IPS-15b (cell line): Measurements from ENCODE around the gene BYSL.

ENCODE experiments used
- H3K27me3 ChIP-seq: one replicate; pipeline ENCODE4 v1.6.1; 2013; ENCODE audit warnings: low read length; ENCODE audit not compliant: control insufficient read depth, insufficient read depth
- H3K36me3 ChIP-seq: one replicate; pipeline ENCODE4 v1.6.1; 2013; ENCODE audit warnings: low read length; ENCODE audit not compliant: control insufficient read depth, insufficient read depth
- H3K4me1 ChIP-seq: one replicate; pipeline ENCODE4 v1.6.1; 2013; ENCODE audit warnings: mild to moderate bottlenecking, low read length; ENCODE audit not compliant: control insufficient read depth, insufficient read depth
- H3K4me3 ChIP-seq: one replicate; pipeline ENCODE4 v1.5.1; 2013; ENCODE audit warnings: low read depth, low read length
- H3K9ac ChIP-seq: one replicate; pipeline ENCODE4 v1.6.1; 2013; ENCODE audit warnings: low read depth, mild to moderate bottlenecking, low read length
- H3K9me3 ChIP-seq: one replicate; pipeline ENCODE4 v1.6.1; 2013; ENCODE audit warnings: mild to moderate bottlenecking, low read length; ENCODE audit not compliant: control insufficient read depth, insufficient read depth

BYSL gene

DNA sequence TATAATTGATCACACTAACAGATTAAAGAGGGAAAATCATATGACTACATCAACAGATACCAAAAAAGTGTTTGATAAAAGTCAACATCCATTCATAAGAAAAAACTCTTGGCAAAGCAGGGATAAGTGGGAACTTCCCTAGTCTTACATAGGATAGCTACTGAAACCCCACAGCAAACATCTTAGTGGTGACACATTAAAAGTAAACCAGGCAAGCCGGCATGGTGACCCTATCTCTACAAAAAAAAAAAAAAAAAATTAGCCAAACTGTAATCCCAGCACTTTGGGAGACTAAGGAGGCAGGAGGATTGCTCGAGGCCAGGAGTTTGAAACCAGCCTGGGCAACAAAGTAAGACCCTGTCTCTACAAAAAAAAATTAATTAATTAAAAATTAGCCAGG, 34.1 kb downstream of the BYSL start:
- no peak overlapping the region for H3K9ac ChIP-seq
- no peak overlapping the region for H3K4me3 ChIP-seq
- no peaks in the 10 kb centered on the region for H3K36me3 ChIP-seq
- no peaks in the 10 kb centered on the region for H3K4me1 ChIP-seq
- no peaks in the 10 kb centered on the region for H3K9me3 ChIP-seq
- H3K27me3 ChIP-seq, result no peaks in the 10 kb centered on the region

DNA sequence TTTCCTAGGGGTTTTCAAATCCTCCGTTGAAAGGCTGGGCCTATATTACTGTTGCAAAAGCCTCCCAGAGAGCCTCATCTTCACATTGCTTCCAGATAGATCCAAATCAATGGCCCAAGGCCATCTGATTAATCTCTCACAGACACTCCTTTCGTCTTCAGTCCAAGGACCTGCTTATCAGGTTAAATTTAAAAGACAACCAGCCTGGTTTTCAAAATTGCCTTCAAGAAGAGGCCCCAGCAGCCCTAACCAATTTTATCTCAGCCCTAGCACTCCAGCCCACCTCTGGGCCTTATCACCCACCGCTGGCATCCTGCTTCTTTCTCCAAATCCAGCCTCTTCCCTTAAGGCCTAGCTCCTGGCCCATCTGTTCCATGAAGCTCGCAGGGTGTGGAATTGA, 35.8 kb downstream of the BYSL start:
- H3K9me3 ChIP-seq, result no peaks in the 10 kb centered on the region
- peaks cover 2% of the 10 kb centered on the region for H3K27me3 ChIP-seq
- no peaks in the 10 kb centered on the region for H3K36me3 ChIP-seq
- H3K9ac ChIP-seq, result no peak overlapping the region
- H3K4me3 ChIP-seq, result no peak overlapping the region
- H3K4me1 ChIP-seq, result peaks cover 2% of the 10 kb centered on the region

DNA sequence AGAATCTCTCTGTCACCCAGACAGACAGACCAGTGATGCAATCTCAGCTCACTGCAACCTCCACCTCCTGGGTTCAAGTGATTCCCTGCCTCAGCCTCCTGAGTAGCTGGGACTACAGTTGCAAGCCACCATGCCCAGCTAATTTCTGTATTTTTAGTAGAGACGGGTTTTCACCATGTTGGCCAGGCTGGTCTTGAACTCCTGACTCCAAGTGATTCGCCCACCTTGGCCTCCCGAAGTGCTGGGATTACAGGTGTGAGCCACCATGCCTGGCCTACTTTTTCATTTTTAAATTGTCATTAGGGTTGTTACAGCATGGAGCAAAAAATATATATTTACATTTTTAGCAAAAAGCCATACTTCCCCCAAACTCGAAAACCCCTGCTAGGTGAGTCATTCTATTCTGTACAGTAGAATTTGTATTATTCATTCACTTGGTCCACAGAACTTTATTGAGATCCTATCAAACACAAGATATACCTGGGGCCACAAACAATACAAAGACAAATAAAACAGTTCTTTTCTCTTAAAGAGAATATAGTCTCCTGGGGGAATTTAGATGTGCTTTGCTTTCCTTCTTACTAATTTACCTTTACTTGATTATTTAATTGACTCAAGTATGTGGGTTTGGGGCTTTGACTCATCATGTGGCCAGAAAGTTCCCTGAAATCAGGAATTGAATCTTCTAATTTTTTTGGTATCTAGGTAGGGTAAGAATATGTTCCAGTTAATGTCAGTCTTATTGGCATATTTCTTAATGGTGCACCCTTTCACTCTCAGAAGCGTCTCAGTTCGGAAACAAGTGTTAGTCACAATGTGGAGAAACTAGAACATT, 36.9 kb downstream of the BYSL start:
- H3K27me3 ChIP-seq, result peaks cover 2% of the 10 kb centered on the region
- no peaks in the 10 kb centered on the region for H3K36me3 ChIP-seq
- H3K4me1 ChIP-seq, result peaks cover 2% of the 10 kb centered on the region
- H3K4me3 ChIP-seq, result no peak overlapping the region
- no peaks in the 10 kb centered on the region for H3K9me3 ChIP-seq
- H3K9ac ChIP-seq, result no peak overlapping the region

DNA sequence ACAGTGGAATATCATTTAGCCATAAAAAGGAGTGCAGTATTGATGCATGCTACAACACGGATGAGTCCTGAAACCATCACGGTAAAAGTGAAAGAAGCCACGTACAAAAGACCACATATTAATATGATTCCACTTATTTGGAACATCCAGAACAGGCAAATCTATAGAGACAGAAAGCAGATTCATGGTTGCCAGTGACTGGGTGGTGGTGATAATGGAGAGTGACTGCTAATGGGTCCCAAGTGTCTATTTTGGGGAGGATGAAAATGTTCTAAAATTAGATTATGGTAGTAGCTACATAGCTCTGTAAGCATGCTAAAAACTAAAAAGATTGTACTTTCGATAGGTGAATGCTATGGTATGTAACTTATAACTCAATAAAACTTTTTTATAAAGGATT, 38.7 kb downstream of the BYSL start:
- peaks cover 2% of the 10 kb centered on the region for H3K4me1 ChIP-seq
- no peaks in the 10 kb centered on the region for H3K9me3 ChIP-seq
- H3K9ac ChIP-seq, result no peak overlapping the region

DNA sequence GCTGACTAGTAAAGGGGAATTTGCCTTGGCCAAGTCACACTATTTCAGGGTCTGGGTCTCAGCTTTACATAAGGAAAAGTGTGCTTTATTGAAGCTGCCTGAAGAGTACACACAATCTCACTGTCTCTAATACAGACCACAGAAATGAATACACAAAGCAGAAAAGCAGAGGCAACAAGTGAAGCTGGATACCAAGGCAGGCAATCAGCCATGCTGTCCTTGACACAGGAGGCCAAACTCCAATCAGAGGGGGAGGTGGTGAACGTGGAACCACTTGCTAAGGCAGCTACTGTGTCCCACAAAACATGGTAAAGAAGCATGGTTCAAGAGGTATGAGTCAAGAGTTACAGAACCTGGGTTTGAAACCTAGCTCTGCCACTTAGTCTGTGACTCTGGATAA, 42.1 kb downstream of the BYSL start:
- Histone ChIP-seq H3K27me3 (peaks cover 2% of the 10 kb centered on the region), H3K4me1 (peaks cover 19% of the 10 kb centered on the region), H3K36me3 (no peaks in the 10 kb centered on the region), H3K9me3 (no peaks in the 10 kb centered on the region), H3K4me3 (no peak overlapping the region), H3K9ac (no peak overlapping the region)

More for the DNA sequence above, 38.7 kb downstream of the BYSL start:
- Histone ChIP-seq H3K36me3 (no peaks in the 10 kb centered on the region), H3K27me3 (peaks cover 2% of the 10 kb centered on the region), H3K4me3 (no peak overlapping the region)

DNA sequence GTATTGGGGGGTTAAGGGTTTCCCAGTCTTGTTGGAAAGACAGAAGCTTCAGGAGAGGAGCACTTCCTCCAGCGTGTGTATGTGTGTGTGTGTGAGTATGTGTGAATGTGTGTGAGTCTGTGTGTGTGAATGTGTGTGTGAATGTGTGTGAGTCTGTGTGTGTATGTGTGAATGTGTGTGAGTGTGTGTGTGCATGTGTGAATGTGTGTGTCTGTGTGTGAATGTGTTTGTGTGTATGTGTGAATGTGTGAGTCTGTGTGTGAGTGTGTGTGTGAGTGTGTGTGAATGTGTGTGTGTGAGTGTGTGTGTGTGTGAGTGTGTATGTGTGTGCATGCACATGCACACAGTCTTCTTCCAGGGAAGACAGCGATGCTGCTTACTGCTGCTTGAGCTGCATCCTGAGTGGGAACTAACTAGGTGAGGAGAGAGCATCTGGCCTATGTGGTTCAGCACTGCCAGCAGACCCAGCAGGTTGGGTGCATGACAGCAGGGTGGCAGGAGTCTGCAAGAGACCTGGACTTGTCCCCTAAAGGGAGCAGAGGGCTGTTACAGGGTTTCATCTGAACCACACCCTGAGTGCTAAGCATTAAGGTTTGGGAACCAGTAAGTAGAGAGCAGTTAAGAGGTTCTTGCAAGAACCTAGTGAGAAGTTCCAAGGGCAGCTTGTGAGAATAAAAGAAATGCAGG, 43.0 kb downstream of the BYSL start:
- Histone ChIP-seq H3K27me3 (peaks cover 2% of the 10 kb centered on the region), H3K9ac (no peak overlapping the region), H3K36me3 (no peaks in the 10 kb centered on the region)

DNA sequence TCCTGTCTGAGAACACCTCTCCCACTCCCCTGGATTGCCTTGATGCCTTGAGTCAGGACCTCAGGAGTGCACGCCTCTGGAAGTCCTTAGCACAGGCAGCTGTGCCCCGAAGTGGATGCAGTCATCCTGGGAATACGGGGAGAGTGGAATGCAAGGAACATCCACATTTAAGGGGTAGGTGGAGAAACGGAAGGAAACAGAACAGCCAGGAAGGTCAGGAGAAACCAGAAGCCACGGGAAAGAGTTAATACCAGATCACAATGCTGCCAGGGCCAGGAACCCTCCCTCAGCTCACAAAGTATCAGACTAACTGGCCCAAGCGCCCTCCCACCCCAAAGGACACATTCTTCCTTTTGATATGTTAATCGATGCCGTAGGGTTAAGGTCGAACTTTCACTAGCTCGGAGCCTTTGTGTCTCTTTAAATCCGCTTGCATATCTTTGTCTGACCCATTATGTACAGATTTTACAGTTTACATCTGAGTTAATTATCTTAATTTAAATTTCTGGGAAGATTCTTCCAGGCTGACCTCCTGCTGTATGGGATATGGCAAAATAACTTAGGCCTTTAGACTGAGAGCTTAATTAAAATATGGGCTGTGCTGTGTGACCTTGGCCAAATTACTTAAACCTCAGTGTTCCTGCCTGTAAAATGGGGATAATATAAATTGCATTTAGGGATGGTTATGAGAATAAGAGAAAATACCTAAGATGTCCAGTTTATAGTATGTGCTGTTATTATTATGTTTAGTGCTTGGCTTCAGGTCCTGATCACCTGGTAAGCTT, 44.3 kb downstream of the BYSL start:
- Histone ChIP-seq H3K9ac (no peak overlapping the region), H3K36me3 (no peaks in the 10 kb centered on the region), H3K27me3 (peaks cover 2% of the 10 kb centered on the region), H3K4me3 (peak overlapping the region; percentile 33), H3K4me1 (peaks cover 19% of the 10 kb centered on the region), H3K9me3 (no peaks in the 10 kb centered on the region)

More for the DNA sequence above, 43.0 kb downstream of the BYSL start:
- Histone ChIP-seq H3K9me3 (no peaks in the 10 kb centered on the region), H3K4me3 (no peak overlapping the region), H3K4me1 (peaks cover 19% of the 10 kb centered on the region)

DNA sequence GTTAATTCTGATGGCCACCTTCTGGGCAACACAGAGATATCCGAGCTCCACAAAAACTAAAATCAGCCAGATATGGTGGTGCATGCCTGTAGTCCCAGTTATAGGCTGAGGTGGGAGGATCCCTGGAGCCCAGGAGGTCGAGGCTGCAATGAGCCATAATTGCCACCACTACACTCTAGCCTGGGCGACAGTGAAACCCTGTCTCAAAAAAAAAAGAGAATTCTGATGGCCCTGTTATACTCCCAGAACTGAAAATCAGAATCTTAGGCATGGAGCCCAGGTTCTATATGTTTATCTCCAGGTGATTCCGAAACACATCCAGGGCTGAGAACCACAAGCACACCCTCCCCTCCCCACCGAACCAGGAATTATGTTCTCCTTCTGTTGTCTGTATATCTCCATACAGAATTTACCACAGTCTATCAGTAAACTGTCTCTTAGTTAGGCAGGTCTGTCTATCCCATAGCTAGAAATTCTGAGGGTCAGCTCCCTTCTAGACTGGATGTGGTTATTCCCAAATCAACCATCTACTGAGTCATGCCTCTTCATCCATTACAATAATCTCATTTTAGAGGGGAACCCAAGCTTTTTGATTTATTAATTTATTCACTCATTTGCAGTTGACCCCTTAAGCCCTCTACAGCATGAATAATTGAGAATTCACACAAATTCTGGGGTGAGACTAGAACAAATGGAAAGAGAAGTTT, 45.1 kb downstream of the BYSL start:
- no peak overlapping the region for H3K9ac ChIP-seq
- no peaks in the 10 kb centered on the region for H3K27me3 ChIP-seq
- H3K36me3 ChIP-seq, result no peaks in the 10 kb centered on the region
- H3K4me1 ChIP-seq, result peaks cover 19% of the 10 kb centered on the region
- H3K4me3 ChIP-seq, result no peak overlapping the region
- no peaks in the 10 kb centered on the region for H3K9me3 ChIP-seq

DNA sequence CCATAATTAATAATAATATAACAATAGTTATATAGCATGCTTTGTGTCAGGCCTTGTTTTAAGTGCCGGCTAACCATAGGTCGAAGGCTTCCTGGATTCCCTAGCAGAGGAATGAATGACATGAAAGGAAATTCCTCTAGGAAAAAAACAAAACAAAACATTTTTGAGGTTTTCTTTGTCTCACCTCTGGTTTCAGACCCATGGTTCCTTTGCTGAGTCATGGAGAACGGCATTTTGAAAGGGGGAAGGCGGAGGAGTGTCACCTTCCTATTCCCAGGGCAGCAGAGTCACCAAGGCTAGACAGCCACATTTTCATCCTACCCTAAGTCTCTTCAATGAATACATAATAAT, 45.6 kb downstream of the BYSL start:
- Histone ChIP-seq H3K9ac (no peak overlapping the region), H3K9me3 (no peaks in the 10 kb centered on the region)

DNA sequence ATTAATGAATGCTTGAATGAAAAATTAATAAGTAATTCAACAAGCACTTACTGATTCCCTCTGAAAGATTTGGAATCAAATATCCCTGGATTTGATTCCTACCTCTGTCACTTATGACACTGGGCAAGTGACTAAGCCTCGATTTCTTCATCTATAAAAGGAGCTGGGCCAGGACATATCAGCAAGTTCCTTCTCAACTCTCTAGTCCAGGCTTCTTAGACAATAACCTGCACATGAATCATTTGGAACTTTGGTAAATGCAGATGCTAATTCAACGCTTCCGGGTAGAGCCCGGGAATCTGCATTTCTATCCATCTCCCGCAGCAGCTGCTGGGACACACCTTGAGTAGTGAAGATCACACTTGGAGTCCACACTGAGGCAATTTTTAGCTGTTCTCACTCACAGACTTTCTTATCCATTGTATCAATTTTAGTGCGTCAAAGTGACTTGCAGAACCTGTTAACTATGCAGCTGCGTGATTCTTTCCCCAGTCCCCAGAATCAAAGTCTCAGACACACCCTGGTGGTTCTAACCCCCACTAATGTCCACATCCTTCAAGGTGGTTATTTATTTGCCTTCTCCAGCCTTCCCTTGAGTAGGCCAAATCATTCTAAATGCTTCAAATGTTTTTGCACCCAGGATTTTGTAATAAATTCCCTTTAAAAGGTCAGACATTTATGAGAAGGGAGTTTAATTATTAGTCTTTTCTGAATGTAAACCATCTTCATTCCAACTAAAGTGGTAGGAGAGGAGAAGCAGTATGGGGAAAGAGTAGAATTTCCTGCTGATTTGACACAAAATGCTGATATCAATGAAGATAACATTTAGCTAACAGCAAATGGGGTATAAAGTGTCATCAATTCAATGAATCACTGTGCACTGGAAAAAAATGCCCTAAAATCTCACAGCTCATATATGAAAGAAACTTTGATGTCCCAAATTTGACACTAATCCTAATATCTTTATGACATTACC, 46.3 kb downstream of the BYSL start:
- no peaks in the 10 kb centered on the region for H3K36me3 ChIP-seq
- no peaks in the 10 kb centered on the region for H3K9me3 ChIP-seq
- no peak overlapping the region for H3K9ac ChIP-seq
- peaks cover 17% of the 10 kb centered on the region for H3K4me1 ChIP-seq
- no peak overlapping the region for H3K4me3 ChIP-seq
- no peaks in the 10 kb centered on the region for H3K27me3 ChIP-seq

More for the DNA sequence above, 45.6 kb downstream of the BYSL start:
- Histone ChIP-seq H3K27me3 (no peaks in the 10 kb centered on the region), H3K4me1 (peaks cover 17% of the 10 kb centered on the region), H3K36me3 (no peaks in the 10 kb centered on the region), H3K4me3 (no peak overlapping the region)
